Transverse colon (tissue), 4 donors: ENCODE results near the gene LYPD3. TPM values are rescaled to one million over a fixed set of nuclear protein-coding genes. Genes with fewer than 3 reads are reported as not detected.
A peak's percentile ranks its signal among the peaks of the same experiment; 100 is the strongest.

ENCODE experiments used
- DNase-seq: peaks from one replicate; pipeline ENCODE4 v3.0.0-alpha.2; 2019
- H3K27ac ChIP-seq, 4 donors: fragments of 200-600 bp; sonication (generic); 2 replicates each; pipeline ENCODE4 v1.5.1; 2016 to 2018; ENCODE audit warnings: inconsistent platforms in 4 of 4
- H3K27me3 ChIP-seq: fragments of 200-600 bp; sonication (generic); 2 replicates; pipeline ENCODE4 v1.5.1; 2017; ENCODE audit warnings: inconsistent platforms
- H3K36me3 ChIP-seq, 4 donors: fragments of 200-600 bp; sonication (generic); 2 replicates each; pipeline ENCODE4 v1.5.1; 2017 to 2019; ENCODE audit warnings: inconsistent platforms in 4 of 4
- H3K4me1 ChIP-seq, 4 donors: fragments of 200-600 bp; sonication (generic); 2 replicates each; pipeline ENCODE4 v1.5.1; 2017 to 2020; ENCODE audit warnings: inconsistent platforms in 4 of 4
- H3K4me3 ChIP-seq, 4 donors: fragments of 200-600 bp; sonication (generic); 1 replicate in 1 of 4; 2 replicates in 3 of 4; pipeline versions ENCODE4 v1.5.1 to v1.6.1; 2017 to 2019; ENCODE audit warnings: inconsistent platforms in 4 of 4
- H3K9me3 ChIP-seq, 2 donors: fragments of 200-600 bp; sonication (generic); 2 replicates each; pipeline ENCODE4 v1.5.1; 2017 to 2019; ENCODE audit warnings: inconsistent platforms in 2 of 2
- CTCF ChIP-seq, 5 experiments: fragments of 200-600 bp in 3 of 5; fragments of 450-650 bp in 2 of 5; sonication (generic) in 3 of 5; IDR thresholded peaks; 1 replicate in 2 of 5; 2 replicates in 3 of 5; pipeline ENCODE4 v1.5.1; 2016 to 2017; ENCODE audit warnings: antibody characterized with exemption in 5 of 5, inconsistent platforms in 3 of 5, mild to moderate bottlenecking in 2 of 5, moderate library complexity in 1 of 5
- EP300 ChIP-seq: sonication (generic); formaldehyde crosslinking; IDR thresholded peaks from one replicate; pipeline ENCODE4 v1.6.1; 2017; ENCODE audit warnings: antibody characterized with exemption, low read depth
- POLR2A ChIP-seq: fragments of 450-650 bp; IDR thresholded peaks from one replicate; pipeline ENCODE4 v1.6.1; 2016; ENCODE audit warnings: antibody characterized with exemption, mild to moderate bottlenecking, moderate library complexity
- POLR2AphosphoS5 ChIP-seq, 3 donors: sonication (generic); formaldehyde crosslinking; IDR thresholded peaks; one replicate each; pipeline ENCODE4 v1.6.1; 2016; ENCODE audit warnings: antibody characterized with exemption in 3 of 3
- WGBS, 2 donors: methylation state at CpG; one replicate each; pipeline ENCODE4 v1.1.5; 2018; ENCODE audit warnings: low coverage in 1 of 2; 5-methylcytosine and 5-hydroxymethylcytosine counted together
- in situ Hi-C, 4 donors: fragments of 200-750 bp; cut with MboI; loops; one replicate each; pipeline versions ENCODE4 v1.15.0 to v1.15.1; 2017; ENCODE audit warnings: low sequenced_read_pairs in 3 of 4, low pct_ligation_motif_present in 1 of 4, low pct_unique_long_range_greater_than_20kb in 1 of 4
- intact Hi-C: fragments of 100-400 bp; cut with DNase I; formaldehyde crosslinking; loops from one replicate; pipeline ENCODE4 v1.15.1; 2023; ENCODE audit warnings: low total_unique reads
- total RNA-seq, 4 donors: library from RNA; depleted of rRNA; stranded (reverse); fragments of >200 nt; gene quantifications; one replicate each; pipeline ENCODE4 v1.1.0, GENCODE V29; 2016

LYPD3 gene
- total RNA-seq, 4 donors from 2014 or later = 2.2 TPM; not detected in 3

- H3K36me3 ChIP-seq = no peaks in the 10 kb centered on the region
- H3K27ac ChIP-seq = peak overlapping the region in 1 of 4 donors; percentile 18
- 87% methylated on average over 4 of the region's 4 CpGs; no CpG with 5 or more reads in 1 of the 2 donors for WGBS, 2 donors
- peaks cover 3 to 29% (median 9%) of the 10 kb centered on the region in 4 donors for H3K4me1 ChIP-seq
- no peaks in the 10 kb centered on the region for H3K9me3 ChIP-seq
- no peaks in the 10 kb centered on the region for H3K27me3 ChIP-seq
- TF ChIP-seq EP300 = no peak
- TF ChIP-seq CTCF (IDR thresholded peaks at IDR 0.05) = peak in 1 of 5 experiments; percentile 14
- no peak for TF ChIP-seq POLR2A
- intact Hi-C loops = no loop called here
- DNase-seq = no peak
- no peak overlapping the region for H3K4me3 ChIP-seq
- in situ Hi-C loops = no loop called here
Observed at GRCh38 chr19:43468354-43469159, 3.1 kb upstream of the LYPD3 start.

GRCh38 chr19:43467730-43468129 lies 2.3 kb upstream of the LYPD3 start:
- 58 to 67% methylated on average over 3 to 4 of the region's 4 CpGs for WGBS, 2 donors
- no peak for DNase-seq
- Histone ChIP-seq H3K9me3 (no peaks in the 10 kb centered on the region), H3K27me3 (no peaks in the 10 kb centered on the region), H3K4me3 (no peak overlapping the region), H3K36me3 (no peaks in the 10 kb centered on the region), H3K27ac (peak overlapping the region in 1 of 4 donors; percentile 18), H3K4me1 (peaks cover 3 to 31% (median 11%) of the 10 kb centered on the region in 4 donors)
- TF ChIP-seq CTCF (IDR thresholded peaks at IDR 0.05) = no peak
- TF ChIP-seq POLR2A = no peak
- no peak for TF ChIP-seq EP300
- TF ChIP-seq POLR2AphosphoS5 (IDR thresholded peaks at IDR 0.05) = no peak
- intact Hi-C loops = no loop called here
- in situ Hi-C loops = no loop called here

GRCh38 chr19:43467276-43467675 lies 1.9 kb upstream of the LYPD3 start:
- Histone ChIP-seq H3K27me3 (no peaks in the 10 kb centered on the region), H3K27ac (no peak overlapping the region), H3K4me1 (peaks cover 3 to 36% (median 12%) of the 10 kb centered on the region in 4 donors), H3K9me3 (no peaks in the 10 kb centered on the region), H3K36me3 (no peaks in the 10 kb centered on the region), H3K4me3 (no peak overlapping the region)
- in situ Hi-C loops = no loop called here
- no peak for DNase-seq
- no peak for TF ChIP-seq EP300
- WGBS, 2 donors = 62 to 80% methylated on average over 5 to 6 of the region's 6 CpGs
- intact Hi-C loops = no loop called here

GRCh38 chr19:43466793-43467192 lies 1.4 kb upstream of the LYPD3 start:
- in situ Hi-C loops = no loop called here
- no peak for DNase-seq

More at GRCh38 chr19:43466793-43467192, 1.4 kb upstream of the LYPD3 start:
- no peak overlapping the region for H3K27ac ChIP-seq
- 90 to 91% methylated on average over 1 of the region's 1 CpG for WGBS, 2 donors
- no peaks in the 10 kb centered on the region for H3K9me3 ChIP-seq
- H3K4me1 ChIP-seq = peaks cover 3 to 37% (median 12%) of the 10 kb centered on the region in 4 donors
- H3K36me3 ChIP-seq = no peaks in the 10 kb centered on the region
- no peak overlapping the region for H3K4me3 ChIP-seq
- no peak for TF ChIP-seq POLR2A
- no peak for TF ChIP-seq CTCF (IDR thresholded peaks at IDR 0.05)
- TF ChIP-seq EP300 = no peak
- TF ChIP-seq POLR2AphosphoS5 (IDR thresholded peaks at IDR 0.05) = no peak
- no peaks in the 10 kb centered on the region for H3K27me3 ChIP-seq
- intact Hi-C loops = no loop called here
